Measurements from ENCODE around the gene SUN1.

GRCh38 chr7:833601-834258 lies 1.5 kb downstream of the SUN1 start:
- no peak for TF ChIP-seq CTCF (IDR thresholded peaks at IDR 0.05; ENCODE audit: low read length)
- no peak for TF ChIP-seq EZH2 (optimal IDR thresholded peaks at IDR 0.05; ENCODE audit: low read depth, low read length)
